T-helper 1 cell treated with Interleukin-12 subunit alpha and Interleukin-12 subunit beta and Interleukin-4 antibody, amounts not matched to agents 30 μg/mL and 1 μg/mL, for 36 hours (primary cell): ENCODE measurements around the gene NID1.

ENCODE experiments used
- H3K27ac Mint-ChIP-seq: one replicate; pipeline ENCODE4 v1.8.0; 2021; ENCODE audit warnings: mild to moderate bottlenecking, mixed read lengths
- H3K27me3 Mint-ChIP-seq: one replicate; pipeline ENCODE4 v1.8.0; 2021; ENCODE audit warnings: low read depth, mixed read lengths
- H3K36me3 Mint-ChIP-seq: one replicate; pipeline ENCODE4 v1.8.0; 2021; ENCODE audit warnings: low read depth, mixed read lengths
- H3K4me1 Mint-ChIP-seq: one replicate; pipeline ENCODE4 v1.8.0; 2021; ENCODE audit warnings: low read depth, mixed read lengths
- H3K4me3 Mint-ChIP-seq: one replicate; pipeline ENCODE4 v1.8.0; 2021; ENCODE audit warnings: mild to moderate bottlenecking, moderate library complexity, mixed read lengths
- H3K9me3 Mint-ChIP-seq: one replicate; pipeline ENCODE4 v1.8.0; 2021; ENCODE audit warnings: mixed read lengths

The NID1 gene, protein sequence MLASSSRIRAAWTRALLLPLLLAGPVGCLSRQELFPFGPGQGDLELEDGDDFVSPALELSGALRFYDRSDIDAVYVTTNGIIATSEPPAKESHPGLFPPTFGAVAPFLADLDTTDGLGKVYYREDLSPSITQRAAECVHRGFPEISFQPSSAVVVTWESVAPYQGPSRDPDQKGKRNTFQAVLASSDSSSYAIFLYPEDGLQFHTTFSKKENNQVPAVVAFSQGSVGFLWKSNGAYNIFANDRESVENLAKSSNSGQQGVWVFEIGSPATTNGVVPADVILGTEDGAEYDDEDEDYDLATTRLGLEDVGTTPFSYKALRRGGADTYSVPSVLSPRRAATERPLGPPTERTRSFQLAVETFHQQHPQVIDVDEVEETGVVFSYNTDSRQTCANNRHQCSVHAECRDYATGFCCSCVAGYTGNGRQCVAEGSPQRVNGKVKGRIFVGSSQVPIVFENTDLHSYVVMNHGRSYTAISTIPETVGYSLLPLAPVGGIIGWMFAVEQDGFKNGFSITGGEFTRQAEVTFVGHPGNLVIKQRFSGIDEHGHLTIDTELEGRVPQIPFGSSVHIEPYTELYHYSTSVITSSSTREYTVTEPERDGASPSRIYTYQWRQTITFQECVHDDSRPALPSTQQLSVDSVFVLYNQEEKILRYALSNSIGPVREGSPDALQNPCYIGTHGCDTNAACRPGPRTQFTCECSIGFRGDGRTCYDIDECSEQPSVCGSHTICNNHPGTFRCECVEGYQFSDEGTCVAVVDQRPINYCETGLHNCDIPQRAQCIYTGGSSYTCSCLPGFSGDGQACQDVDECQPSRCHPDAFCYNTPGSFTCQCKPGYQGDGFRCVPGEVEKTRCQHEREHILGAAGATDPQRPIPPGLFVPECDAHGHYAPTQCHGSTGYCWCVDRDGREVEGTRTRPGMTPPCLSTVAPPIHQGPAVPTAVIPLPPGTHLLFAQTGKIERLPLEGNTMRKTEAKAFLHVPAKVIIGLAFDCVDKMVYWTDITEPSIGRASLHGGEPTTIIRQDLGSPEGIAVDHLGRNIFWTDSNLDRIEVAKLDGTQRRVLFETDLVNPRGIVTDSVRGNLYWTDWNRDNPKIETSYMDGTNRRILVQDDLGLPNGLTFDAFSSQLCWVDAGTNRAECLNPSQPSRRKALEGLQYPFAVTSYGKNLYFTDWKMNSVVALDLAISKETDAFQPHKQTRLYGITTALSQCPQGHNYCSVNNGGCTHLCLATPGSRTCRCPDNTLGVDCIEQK

DNA sequence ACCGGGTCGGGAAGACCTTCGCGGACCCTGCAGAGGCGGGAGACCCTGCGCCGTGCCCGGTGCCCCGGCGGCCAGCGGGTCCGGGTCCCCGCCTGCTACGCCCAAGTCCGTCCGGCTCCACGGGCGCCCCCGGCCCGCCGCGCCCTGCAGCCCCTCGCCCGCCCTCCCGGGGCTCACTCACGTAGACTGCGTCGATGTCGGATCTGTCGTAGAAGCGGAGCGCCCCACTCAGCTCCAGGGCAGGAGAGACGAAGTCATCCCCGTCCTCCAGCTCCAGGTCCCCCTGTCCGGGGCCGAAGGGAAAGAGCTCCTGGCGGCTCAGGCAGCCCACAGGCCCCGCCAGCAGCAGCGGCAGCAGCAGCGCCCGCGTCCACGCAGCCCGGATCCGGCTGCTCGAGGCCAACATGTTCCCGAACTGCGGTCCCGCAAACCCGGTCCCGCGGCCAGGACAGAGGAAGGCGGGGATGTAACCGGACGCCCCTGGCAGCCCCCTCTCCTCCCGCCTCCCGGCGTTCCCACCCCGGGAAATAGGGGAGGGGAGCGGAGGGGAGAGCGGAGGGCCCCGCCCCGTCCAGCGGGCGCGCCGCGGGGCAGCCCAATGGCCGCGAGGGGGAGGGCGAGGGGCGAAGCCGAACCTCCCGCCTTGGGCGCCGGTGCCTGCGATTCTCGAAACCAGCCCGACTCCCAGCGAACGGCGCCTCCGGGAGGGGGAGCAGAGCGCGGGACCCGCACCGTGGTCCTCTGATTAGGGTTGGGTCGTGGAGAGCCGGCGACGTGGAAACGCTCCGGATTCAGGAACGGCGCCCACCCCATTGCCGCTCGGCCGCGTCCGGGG, at the start of gene NID1:
Gene NID1, minus strand, starts transcription at position 417 of the 835 bp plus-strand sequence. Its CDS starts 11 bp downstream, at position 406.
- Mint-ChIP-seq H3K27ac (no peak within 1 kb of the TSS), H3K4me1 (peaks cover 22% of the 10 kb centered on the region), H3K4me3 (peak within 1 kb of the TSS; percentile 59), H3K9me3 (no peaks in the 10 kb centered on the region), H3K36me3 (peaks cover 1% of the 10 kb centered on the region), H3K27me3 (peaks cover 67% of the 10 kb centered on the region)

DNA sequence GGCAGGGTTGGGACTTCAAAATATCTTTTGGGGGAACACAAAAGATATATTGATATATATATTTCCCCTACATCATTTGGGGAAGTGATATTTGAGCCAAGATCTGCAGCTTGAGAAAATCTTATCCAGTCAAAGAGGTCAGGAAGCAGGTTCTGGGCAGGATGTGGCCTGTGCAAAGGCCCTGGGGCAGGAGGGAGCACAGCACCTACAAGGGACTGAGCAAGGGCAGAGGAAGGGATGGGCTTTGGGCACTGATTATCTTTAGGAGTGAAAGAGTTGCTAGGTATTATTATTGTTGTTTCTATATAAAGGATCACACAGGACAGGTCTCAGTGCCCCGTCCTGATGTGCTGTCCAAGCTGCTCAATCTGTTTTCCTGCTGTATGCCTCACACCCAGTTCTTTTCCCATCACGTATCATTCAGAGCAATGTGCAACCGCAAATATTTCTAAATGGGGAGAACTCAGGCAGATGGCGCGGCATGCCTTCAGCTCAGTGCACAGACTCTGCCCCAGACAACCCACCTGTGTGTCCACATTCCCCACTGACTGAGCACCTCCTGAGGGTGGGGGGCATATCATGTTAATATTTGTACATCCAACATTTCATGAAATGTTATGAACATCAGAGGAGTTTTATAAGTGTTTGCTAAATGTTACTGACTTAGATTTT, 49.3 kb upstream of the NID1 start:
- Mint-ChIP-seq H3K9me3 (no peaks in the 10 kb centered on the region), H3K4me1 (peaks cover under 1% of the 10 kb centered on the region), H3K4me3 (no peak overlapping the region), H3K36me3 (no peaks in the 10 kb centered on the region), H3K27ac (peak overlapping the region; percentile 69), H3K27me3 (peaks cover 22% of the 10 kb centered on the region)

DNA sequence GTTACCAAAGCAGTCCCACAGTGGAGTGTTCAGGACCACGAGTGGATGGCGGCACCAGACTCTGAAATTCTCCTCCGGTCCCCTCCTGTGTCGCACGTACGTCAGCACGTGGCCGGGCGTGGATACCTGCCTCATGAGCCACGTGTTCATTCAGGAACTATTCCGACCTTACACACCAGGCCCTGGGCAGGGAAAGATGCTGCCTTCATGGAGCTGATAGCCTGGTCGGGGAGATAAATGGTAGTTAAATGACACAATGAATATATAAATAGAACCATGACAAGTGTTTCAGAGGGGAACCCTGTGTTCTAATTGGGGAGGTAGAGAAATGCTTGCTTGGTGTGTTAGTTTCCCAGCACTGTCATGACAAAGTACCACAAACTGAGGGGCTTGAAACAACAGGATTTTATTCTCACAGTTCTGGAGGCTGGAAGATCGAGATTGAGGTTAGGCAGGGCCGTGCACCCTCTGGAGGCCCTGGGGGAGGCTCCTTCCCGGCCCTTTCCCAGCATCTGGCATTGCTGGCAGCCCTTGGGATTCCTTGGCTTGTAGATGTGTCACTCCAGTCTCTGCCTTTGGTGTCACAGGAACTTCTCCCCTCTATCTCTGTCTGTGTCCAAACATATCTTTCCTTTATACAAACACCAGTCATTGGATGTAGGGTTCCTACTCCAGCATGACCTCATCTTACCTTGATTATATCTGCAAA, 48.6 kb upstream of the NID1 start:
- Mint-ChIP-seq H3K4me1 (peaks cover 1% of the 10 kb centered on the region), H3K4me3 (no peak overlapping the region), H3K36me3 (no peaks in the 10 kb centered on the region), H3K27me3 (peaks cover 18% of the 10 kb centered on the region), H3K27ac (no peak overlapping the region), H3K9me3 (no peaks in the 10 kb centered on the region)

DNA sequence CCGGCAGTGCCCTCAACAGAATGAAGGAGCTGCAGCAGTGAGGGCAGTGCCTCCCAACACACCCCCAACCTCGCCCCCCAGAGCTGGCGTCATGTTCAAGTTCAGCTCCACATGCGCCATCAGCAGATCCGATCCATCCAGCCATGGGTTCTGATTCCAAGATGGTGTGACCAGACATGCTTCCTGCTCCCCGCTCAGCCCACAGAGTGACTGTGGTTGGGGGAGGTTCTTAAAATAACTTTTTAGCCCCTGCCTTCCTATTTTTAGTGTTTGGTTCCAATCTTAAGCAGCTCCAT, 47.4 kb upstream of the NID1 start:
- H3K36me3 Mint-ChIP-seq, result no peaks in the 10 kb centered on the region
- H3K4me1 Mint-ChIP-seq, result peaks cover 1% of the 10 kb centered on the region
- H3K9me3 Mint-ChIP-seq, result no peaks in the 10 kb centered on the region
- H3K27ac Mint-ChIP-seq, result no peak overlapping the region
- H3K4me3 Mint-ChIP-seq, result no peak overlapping the region
- peaks cover 10% of the 10 kb centered on the region for H3K27me3 Mint-ChIP-seq

DNA sequence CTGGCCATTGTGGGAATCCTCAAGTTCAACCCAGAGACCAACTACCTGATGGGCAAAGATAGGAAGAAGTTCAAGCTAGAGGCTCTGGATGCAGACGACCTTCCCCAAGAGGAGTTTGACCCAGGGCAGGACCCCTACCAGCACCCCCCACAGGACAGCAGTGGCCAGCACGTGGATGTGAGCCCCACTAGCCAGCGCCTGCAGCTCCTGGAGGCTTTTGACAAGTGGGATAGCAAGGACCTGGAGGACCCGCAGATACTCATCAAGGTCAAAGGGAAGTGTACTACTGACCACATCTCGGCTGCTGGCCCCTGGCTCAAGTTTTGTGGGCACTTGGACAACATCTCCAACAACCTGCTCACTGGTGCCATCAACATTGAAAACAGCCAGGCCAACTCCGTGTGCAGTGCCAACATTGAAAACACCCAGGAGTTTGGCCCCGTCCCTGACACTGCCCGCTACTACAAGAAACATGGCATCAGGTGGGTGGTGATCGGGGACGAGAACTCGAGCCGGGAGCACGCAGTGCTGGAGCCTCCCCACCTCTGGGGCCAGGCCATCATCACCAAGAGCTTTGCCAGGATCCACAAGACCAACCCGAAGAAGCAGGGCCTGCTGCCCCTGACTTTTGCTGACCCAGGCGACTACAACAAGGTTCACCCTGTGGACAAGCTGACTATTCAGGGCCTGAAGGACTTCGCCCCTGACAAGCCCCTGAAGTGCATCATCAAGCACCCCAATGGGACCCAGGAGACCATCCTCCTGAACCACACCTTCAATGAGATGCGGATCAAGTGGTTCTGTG, 46.8 kb upstream of the NID1 start:
- no peaks in the 10 kb centered on the region for H3K9me3 Mint-ChIP-seq

DNA sequence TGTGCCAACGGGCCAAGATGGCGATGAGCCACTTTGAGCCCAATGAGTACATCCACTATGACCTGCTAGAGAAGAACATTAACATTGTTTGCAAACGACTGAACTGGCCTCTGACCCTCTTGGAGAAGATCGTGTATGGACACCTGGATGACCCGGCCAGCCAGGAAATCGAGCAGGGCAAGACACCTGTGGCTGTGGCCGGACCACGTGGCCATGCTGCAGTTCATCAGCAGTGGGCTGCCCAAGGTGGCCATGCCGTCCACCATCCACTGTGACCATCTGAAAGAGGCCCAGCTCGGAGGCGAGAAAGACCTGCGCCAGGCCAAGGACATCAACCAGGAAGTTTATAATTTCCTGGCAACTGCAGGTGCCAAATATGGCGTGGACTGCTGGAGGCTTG, 45.2 kb upstream of the NID1 start:
- H3K4me1 Mint-ChIP-seq, result peaks cover 1% of the 10 kb centered on the region
- no peak overlapping the region for H3K27ac Mint-ChIP-seq
- peaks cover 10% of the 10 kb centered on the region for H3K27me3 Mint-ChIP-seq
- H3K4me3 Mint-ChIP-seq, result no peak overlapping the region
- no peaks in the 10 kb centered on the region for H3K9me3 Mint-ChIP-seq
- H3K36me3 Mint-ChIP-seq, result no peaks in the 10 kb centered on the region

More for the DNA sequence above, 46.8 kb upstream of the NID1 start:
- H3K36me3 Mint-ChIP-seq, result no peaks in the 10 kb centered on the region
- H3K4me1 Mint-ChIP-seq, result peaks cover 1% of the 10 kb centered on the region
- H3K27ac Mint-ChIP-seq, result no peak overlapping the region
- H3K27me3 Mint-ChIP-seq, result peaks cover 10% of the 10 kb centered on the region
- no peak overlapping the region for H3K4me3 Mint-ChIP-seq

DNA sequence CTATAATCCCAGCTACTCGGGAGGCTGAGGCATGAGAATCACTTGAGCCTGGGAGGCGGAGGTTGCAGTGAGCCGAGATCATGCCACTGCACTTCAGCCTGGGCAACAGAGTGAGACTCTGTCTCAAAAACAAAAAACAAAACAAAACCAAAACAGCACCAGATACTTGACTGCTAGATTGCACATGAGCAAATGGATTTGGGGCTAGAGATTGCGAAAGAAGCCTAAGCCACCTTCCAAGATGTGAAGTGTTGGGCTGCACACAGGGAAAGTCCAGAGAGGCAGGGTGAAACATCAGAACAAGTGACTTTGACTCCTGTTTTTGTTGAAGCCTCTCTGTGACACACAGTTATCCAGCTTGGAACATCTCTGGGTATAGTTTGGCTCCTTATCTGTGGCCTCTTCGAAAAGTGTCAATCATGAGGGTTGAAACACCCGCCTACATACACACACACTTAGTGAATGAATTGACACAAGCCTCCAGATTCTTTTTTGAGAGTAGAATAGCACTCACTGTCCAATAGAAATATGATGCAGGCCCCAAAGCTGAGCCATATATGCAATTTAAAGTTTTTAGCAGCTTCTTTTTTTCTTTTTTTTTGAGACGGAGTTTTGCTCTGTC, 43.2 kb upstream of the NID1 start:
- Mint-ChIP-seq H3K27me3 (peaks cover 4% of the 10 kb centered on the region), H3K27ac (no peak overlapping the region), H3K9me3 (no peaks in the 10 kb centered on the region), H3K4me1 (peaks cover 3% of the 10 kb centered on the region), H3K36me3 (no peaks in the 10 kb centered on the region), H3K4me3 (no peak overlapping the region)

DNA sequence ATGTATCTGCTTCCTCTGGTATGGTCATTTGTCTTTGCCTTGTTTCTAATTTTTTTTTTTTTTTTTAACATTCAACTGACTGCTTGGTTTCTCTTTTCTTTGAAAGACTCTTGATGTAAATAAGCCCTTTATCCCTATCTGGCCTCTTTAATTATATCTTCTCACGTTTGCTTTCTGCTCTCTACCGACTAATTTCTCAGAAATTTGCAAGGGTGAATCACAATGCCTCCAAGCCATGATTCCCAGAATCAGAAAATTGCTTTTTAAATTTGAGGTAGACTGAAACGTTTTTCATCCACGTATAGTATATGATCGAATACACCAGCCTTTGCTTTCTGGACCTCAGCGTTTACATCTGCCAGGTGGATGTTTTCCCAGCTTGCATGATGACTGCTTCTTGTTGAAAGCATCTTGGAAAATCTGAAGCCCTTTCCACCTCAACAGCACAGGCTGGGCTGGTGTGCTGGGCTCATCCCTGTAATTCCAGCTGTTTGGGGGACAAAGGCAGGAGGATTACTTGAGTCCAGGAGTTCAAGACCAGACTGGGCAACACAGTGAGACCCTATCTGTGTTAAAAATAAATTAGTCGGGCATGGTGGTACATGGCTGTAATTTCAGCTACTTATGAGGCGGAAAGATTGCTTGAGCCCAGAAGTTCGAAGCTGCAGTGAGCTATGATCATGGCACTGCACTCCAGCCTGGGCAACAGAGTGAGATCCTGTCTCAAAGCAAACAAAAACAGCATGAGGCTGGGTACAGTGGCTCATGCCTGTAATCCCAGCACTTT, 42.4 kb upstream of the NID1 start:
- no peaks in the 10 kb centered on the region for H3K9me3 Mint-ChIP-seq
- no peak overlapping the region for H3K27ac Mint-ChIP-seq
- H3K4me3 Mint-ChIP-seq, result no peak overlapping the region
- H3K4me1 Mint-ChIP-seq, result peaks cover 3% of the 10 kb centered on the region
- peaks cover 4% of the 10 kb centered on the region for H3K27me3 Mint-ChIP-seq
- H3K36me3 Mint-ChIP-seq, result no peaks in the 10 kb centered on the region

DNA sequence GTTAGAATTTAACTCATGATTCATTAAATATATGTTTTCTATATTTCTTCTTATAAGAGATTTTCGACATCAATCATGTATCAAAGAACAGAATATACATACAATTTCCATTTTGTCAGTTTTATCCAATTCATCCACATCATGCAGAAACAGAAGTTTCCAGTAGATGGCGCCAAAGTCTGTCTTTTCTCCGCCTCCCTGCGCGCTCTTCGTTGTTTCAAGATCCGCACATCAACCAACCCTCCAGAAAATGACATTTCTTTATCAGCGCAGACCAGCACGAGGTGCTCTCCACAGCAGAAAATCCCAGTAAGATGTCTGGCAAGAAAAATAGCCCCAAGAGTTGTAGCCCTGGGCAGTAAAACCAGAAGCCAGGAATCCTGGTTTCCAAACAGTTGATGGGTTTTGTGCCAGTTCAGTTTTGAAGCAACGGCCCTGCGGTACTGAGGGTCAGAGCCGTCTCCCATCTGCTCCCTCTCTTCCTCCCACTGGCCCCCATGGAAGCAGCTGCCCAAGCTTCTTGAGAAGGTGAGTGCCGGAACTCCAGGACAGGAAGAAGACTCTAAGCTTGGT, 38.8 kb upstream of the NID1 start:
- H3K27ac Mint-ChIP-seq, result peak overlapping the region; percentile 46
- no peak overlapping the region for H3K4me3 Mint-ChIP-seq
- H3K9me3 Mint-ChIP-seq, result no peaks in the 10 kb centered on the region
- H3K36me3 Mint-ChIP-seq, result no peaks in the 10 kb centered on the region
- peaks cover 4% of the 10 kb centered on the region for H3K27me3 Mint-ChIP-seq
- peaks cover 2% of the 10 kb centered on the region for H3K4me1 Mint-ChIP-seq

DNA sequence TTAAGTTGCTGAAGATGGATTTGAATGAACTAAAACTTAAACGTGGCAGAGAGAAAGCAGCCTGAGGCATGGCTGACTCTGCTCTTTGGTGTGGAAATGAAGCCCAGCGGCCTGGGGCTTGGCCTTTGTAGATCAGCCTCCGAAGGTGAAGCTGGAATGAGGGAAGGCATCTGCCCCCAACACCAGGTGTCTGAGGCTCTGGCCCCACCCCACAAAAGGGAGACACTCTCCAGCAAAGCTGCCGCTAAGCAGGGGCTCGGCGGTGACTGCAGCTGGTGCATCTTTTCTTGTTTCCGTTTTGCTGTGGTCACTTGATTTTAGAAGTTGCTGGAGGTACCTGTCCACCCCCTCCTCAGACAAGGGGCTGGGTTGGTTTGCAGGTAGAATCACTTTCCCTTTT, 38.2 kb upstream of the NID1 start:
- H3K9me3 Mint-ChIP-seq, result no peaks in the 10 kb centered on the region
- no peak overlapping the region for H3K27ac Mint-ChIP-seq
- no peaks in the 10 kb centered on the region for H3K36me3 Mint-ChIP-seq
- peaks cover 4% of the 10 kb centered on the region for H3K27me3 Mint-ChIP-seq
- H3K4me3 Mint-ChIP-seq, result no peak overlapping the region
- H3K4me1 Mint-ChIP-seq, result peaks cover 2% of the 10 kb centered on the region

DNA sequence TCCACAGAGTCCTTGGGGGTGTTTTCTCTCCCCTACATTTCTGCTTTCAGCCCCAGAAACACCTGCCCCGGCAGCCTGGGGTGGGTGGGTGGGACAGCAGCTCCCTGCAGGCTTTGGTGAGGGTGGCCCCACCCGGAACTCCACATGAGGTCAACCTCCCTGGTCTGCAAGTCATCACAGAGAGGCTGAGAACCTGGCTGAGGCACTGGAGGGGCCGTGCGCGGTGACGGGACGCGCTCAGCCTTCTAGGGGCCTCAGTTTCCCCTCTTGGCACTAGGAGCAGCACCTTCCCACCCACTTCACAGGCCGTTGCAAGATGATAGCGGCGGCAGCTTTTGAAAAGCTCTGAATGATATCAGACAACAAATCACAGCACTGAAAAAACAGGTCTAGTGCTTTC, 37.7 kb upstream of the NID1 start:
- no peak overlapping the region for H3K27ac Mint-ChIP-seq
- H3K9me3 Mint-ChIP-seq, result no peaks in the 10 kb centered on the region
- no peaks in the 10 kb centered on the region for H3K36me3 Mint-ChIP-seq
- H3K4me1 Mint-ChIP-seq, result peaks cover 2% of the 10 kb centered on the region
- H3K27me3 Mint-ChIP-seq, result peaks cover 4% of the 10 kb centered on the region
- H3K4me3 Mint-ChIP-seq, result no peak overlapping the region
